ENCODE results near the gene GHR.

Gene GHR

GRCh38 chr5:42751044-42751443 is 327.8 kb downstream of the GHR start:
- Histone ChIP-seq H3K27me3 (ENCODE audit: control insufficient read depth, insufficient read depth, low read length) (no peaks in the 10 kb centered on the region), H3K9ac (ENCODE audit: low read length) (no peak overlapping the region), H3K27ac (ENCODE audit: low read depth, low read length) (no peak overlapping the region)

GRCh38 chr5:42753099-42753498 is 329.9 kb downstream of the GHR start:
- Histone ChIP-seq H3K27ac (ENCODE audit: low read depth, low read length) (no peak overlapping the region), H3K27me3 (ENCODE audit: control insufficient read depth, insufficient read depth, low read length) (no peaks in the 10 kb centered on the region), H3K4me3 (ENCODE audit: low read depth, low read length) (no peak overlapping the region), H3K36me3 (ENCODE audit: control insufficient read depth, insufficient read depth, low read length) (no peaks in the 10 kb centered on the region), H3K4me1 (ENCODE audit: control insufficient read depth, insufficient read depth, low read length) (peaks cover 4% of the 10 kb centered on the region; the same call in 1 of the 2 replicates), H3K9ac (ENCODE audit: low read length) (no peak overlapping the region), H3K9me3 (ENCODE audit: control insufficient read depth, insufficient read depth, low read depth, low read length) (no peaks in the 10 kb centered on the region)

More at GRCh38 chr5:42751044-42751443, 327.8 kb downstream of the GHR start:
- no peaks in the 10 kb centered on the region for H3K4me1 ChIP-seq (ENCODE audit: control insufficient read depth, insufficient read depth, low read length)
- H3K9me3 ChIP-seq (ENCODE audit: control insufficient read depth, insufficient read depth, low read depth, low read length): no peaks in the 10 kb centered on the region
- no peaks in the 10 kb centered on the region for H3K36me3 ChIP-seq (ENCODE audit: control insufficient read depth, insufficient read depth, low read length)
- no peak overlapping the region for H3K4me3 ChIP-seq (ENCODE audit: low read depth, low read length)

GRCh38 chr5:42756606-42757601 is 333.7 kb downstream of the GHR start, which contains the start of gene CCDC152:
Gene CCDC152 (plus strand): TSS chr5:42756818. CDS start chr5:42759122, 2,304 bp downstream.
- no peaks in the 10 kb centered on the region for H3K27me3 ChIP-seq (ENCODE audit: control insufficient read depth, insufficient read depth, low read length)
- peaks cover 9% of the 10 kb centered on the region for H3K4me1 ChIP-seq (ENCODE audit: control insufficient read depth, insufficient read depth, low read length)
- H3K9ac ChIP-seq (ENCODE audit: low read length): peak within 1 kb of the TSS; percentile 56
- H3K4me3 ChIP-seq (ENCODE audit: low read depth, low read length): peak within 1 kb of the TSS; percentile 60
- H3K27ac ChIP-seq (ENCODE audit: low read depth, low read length): no peak within 1 kb of the TSS
- no peaks in the 10 kb centered on the region for H3K36me3 ChIP-seq (ENCODE audit: control insufficient read depth, insufficient read depth, low read length)
- H3K9me3 ChIP-seq (ENCODE audit: control insufficient read depth, insufficient read depth, low read depth, low read length): no peaks in the 10 kb centered on the region

- no peaks in the 10 kb centered on the region for H3K9me3 ChIP-seq (ENCODE audit: control insufficient read depth, insufficient read depth, low read depth, low read length)
- no peak overlapping the region for H3K4me3 ChIP-seq (ENCODE audit: low read depth, low read length)
- peaks cover 9% of the 10 kb centered on the region for H3K4me1 ChIP-seq (ENCODE audit: control insufficient read depth, insufficient read depth, low read length)
- no peak overlapping the region for H3K27ac ChIP-seq (ENCODE audit: low read depth, low read length)
- H3K27me3 ChIP-seq (ENCODE audit: control insufficient read depth, insufficient read depth, low read length): no peaks in the 10 kb centered on the region
- no peaks in the 10 kb centered on the region for H3K36me3 ChIP-seq (ENCODE audit: control insufficient read depth, insufficient read depth, low read length)
- no peak overlapping the region for H3K9ac ChIP-seq (ENCODE audit: low read length)
Observed at GRCh38 chr5:42759456-42759855, 336.2 kb downstream of the GHR start.

- H3K9ac ChIP-seq (ENCODE audit: low read length): no peak overlapping the region
- no peaks in the 10 kb centered on the region for H3K9me3 ChIP-seq (ENCODE audit: control insufficient read depth, insufficient read depth, low read depth, low read length)
- no peak overlapping the region for H3K4me3 ChIP-seq (ENCODE audit: low read depth, low read length)
- H3K4me1 ChIP-seq (ENCODE audit: control insufficient read depth, insufficient read depth, low read length): peaks cover 9% of the 10 kb centered on the region
- no peak overlapping the region for H3K27ac ChIP-seq (ENCODE audit: low read depth, low read length)
- no peaks in the 10 kb centered on the region for H3K36me3 ChIP-seq (ENCODE audit: control insufficient read depth, insufficient read depth, low read length)
- H3K27me3 ChIP-seq (ENCODE audit: control insufficient read depth, insufficient read depth, low read length): no peaks in the 10 kb centered on the region
Observed at GRCh38 chr5:42760426-42760825, 337.2 kb downstream of the GHR start.

GRCh38 chr5:42761791-42762190 is 338.6 kb downstream of the GHR start:
- Histone ChIP-seq H3K36me3 (ENCODE audit: control insufficient read depth, insufficient read depth, low read length) (no peaks in the 10 kb centered on the region), H3K9me3 (ENCODE audit: control insufficient read depth, insufficient read depth, low read depth, low read length) (no peaks in the 10 kb centered on the region), H3K27me3 (ENCODE audit: control insufficient read depth, insufficient read depth, low read length) (no peaks in the 10 kb centered on the region), H3K27ac (ENCODE audit: low read depth, low read length) (no peak overlapping the region), H3K4me3 (ENCODE audit: low read depth, low read length) (no peak overlapping the region), H3K4me1 (ENCODE audit: control insufficient read depth, insufficient read depth, low read length) (peaks cover 9% of the 10 kb centered on the region), H3K9ac (ENCODE audit: low read length) (no peak overlapping the region)

GRCh38 chr5:42767491-42768105 is 344.4 kb downstream of the GHR start:
- Histone ChIP-seq H3K27ac (ENCODE audit: low read depth, low read length) (no peak overlapping the region), H3K4me3 (ENCODE audit: low read depth, low read length) (no peak overlapping the region), H3K36me3 (ENCODE audit: control insufficient read depth, insufficient read depth, low read length) (no peaks in the 10 kb centered on the region), H3K9me3 (ENCODE audit: control insufficient read depth, insufficient read depth, low read depth, low read length) (no peaks in the 10 kb centered on the region), H3K9ac (ENCODE audit: low read length) (no peak overlapping the region), H3K4me1 (ENCODE audit: control insufficient read depth, insufficient read depth, low read length) (no peaks in the 10 kb centered on the region), H3K27me3 (ENCODE audit: control insufficient read depth, insufficient read depth, low read length) (no peaks in the 10 kb centered on the region)

GRCh38 chr5:42768106-42768504 is 344.9 kb downstream of the GHR start:
- no peak overlapping the region for H3K27ac ChIP-seq (ENCODE audit: low read depth, low read length)
- H3K9me3 ChIP-seq (ENCODE audit: control insufficient read depth, insufficient read depth, low read depth, low read length): no peaks in the 10 kb centered on the region
- H3K27me3 ChIP-seq (ENCODE audit: control insufficient read depth, insufficient read depth, low read length): no peaks in the 10 kb centered on the region
- H3K4me1 ChIP-seq (ENCODE audit: control insufficient read depth, insufficient read depth, low read length): no peaks in the 10 kb centered on the region
- no peak overlapping the region for H3K4me3 ChIP-seq (ENCODE audit: low read depth, low read length)
- no peaks in the 10 kb centered on the region for H3K36me3 ChIP-seq (ENCODE audit: control insufficient read depth, insufficient read depth, low read length)
- H3K9ac ChIP-seq (ENCODE audit: low read length): no peak overlapping the region

GRCh38 chr5:42770003-42770402 is 346.8 kb downstream of the GHR start:
- H3K27ac ChIP-seq (ENCODE audit: low read depth, low read length): no peak overlapping the region
- H3K4me3 ChIP-seq (ENCODE audit: low read depth, low read length): no peak overlapping the region
- no peaks in the 10 kb centered on the region for H3K4me1 ChIP-seq (ENCODE audit: control insufficient read depth, insufficient read depth, low read length)
- H3K9ac ChIP-seq (ENCODE audit: low read length): no peak overlapping the region
- H3K27me3 ChIP-seq (ENCODE audit: control insufficient read depth, insufficient read depth, low read length): no peaks in the 10 kb centered on the region
- H3K36me3 ChIP-seq (ENCODE audit: control insufficient read depth, insufficient read depth, low read length): no peaks in the 10 kb centered on the region
- H3K9me3 ChIP-seq (ENCODE audit: control insufficient read depth, insufficient read depth, low read depth, low read length): no peaks in the 10 kb centered on the region

Data from HUES6 (cell line).